ENCODE measurements around the gene PPP4R2. TPM values are rescaled to one million over a fixed set of nuclear protein-coding genes. Genes with fewer than 3 reads are reported as not detected.

Gene PPP4R2
- total and polyA plus RNA-seq, 2 donors (not counting 3 experiments of a cell fraction or from before 2014, with no cell fraction given) = 6.5 to 74.4 TPM

DNA sequence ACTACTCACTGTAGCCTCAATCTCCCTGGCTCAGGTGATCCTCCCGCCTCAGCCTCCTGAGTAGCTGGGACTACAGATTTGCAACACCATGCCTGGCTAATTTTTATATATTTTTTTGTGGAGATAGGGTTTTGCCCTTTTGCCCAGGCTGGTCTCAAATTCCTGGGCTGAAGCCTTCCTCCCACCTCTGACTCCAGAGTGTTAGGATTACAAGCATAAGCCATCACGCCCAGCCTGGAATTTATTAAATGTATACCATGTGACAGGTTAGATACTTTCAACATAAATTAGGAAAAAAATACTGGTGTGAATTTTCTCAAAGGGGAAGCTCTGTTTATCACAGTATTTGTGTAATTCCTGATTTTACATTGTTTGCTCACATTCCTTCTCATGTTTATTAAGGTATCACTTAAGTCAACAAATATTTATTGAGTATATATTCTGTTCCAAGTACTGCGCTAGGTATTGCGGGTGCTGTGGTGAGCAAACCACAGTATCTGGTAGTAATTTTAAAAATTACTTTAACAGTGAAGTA, 24.8 kb downstream of the PPP4R2 start:
- no TSS peak for BruUV-seq (replicated peaks)
- intact Hi-C loops (cut with micrococcal nuclease) = no loop called here

More for the DNA sequence above, 24.8 kb downstream of the PPP4R2 start:
- DNase-seq (ENCODE audit: low read depth, low spot score) (no peak), FAIRE-seq (no peak)
- Histone ChIP-seq H4K20me1 (replicated peaks; ENCODE audit: control insufficient read depth, extremely low read depth, insufficient read depth, low read length) (peaks cover 41% of the 10 kb centered on the region), H3K36me3 (ENCODE audit: control insufficient read depth in 2 of 2, extremely low read depth in 1 of 2, insufficient read depth in 2 of 2, low read length in 2 of 2) (no peaks in the 10 kb centered on the region), H3K4me2 (ENCODE audit: insufficient read depth, low read length) (no peak overlapping the region), H3K9me1 (replicated peaks; ENCODE audit: control insufficient read depth, extremely low read depth, insufficient read depth, low read length) (no peaks in the 10 kb centered on the region), H3K79me2 (ENCODE audit: control insufficient read depth, insufficient read depth, low read length) (peaks cover 99% of the 10 kb centered on the region), H3K27ac (ENCODE audit: insufficient read depth, low read depth, low read length) (no peak overlapping the region), H3K4me3 (replicated peaks in 1 of 3; ENCODE audit: insufficient read depth in 1 of 3, low read depth in 1 of 3, low read length in 3 of 3) (no peak overlapping the region), H3K9me3 (replicated peaks; ENCODE audit: control insufficient read depth, insufficient read depth, low read length) (no peaks in the 10 kb centered on the region), H2AFZ (ENCODE audit: low read depth, low read length) (no peak overlapping the region), H3K4me1 (ENCODE audit: control insufficient read depth, extremely low read depth, insufficient read depth, low read length) (peaks cover 2% of the 10 kb centered on the region), H3K27me3 (ENCODE audit: control insufficient read depth in 2 of 2, insufficient read depth in 2 of 2, low read length in 2 of 2) (no peaks in the 10 kb centered on the region), H3K9ac (replicated peaks; ENCODE audit: extremely low read depth, insufficient read depth, low read length) (no peak overlapping the region)
- CTCF ChIA-PET = no interaction called here
- no peak for TF ChIP-seq EZH2 (IDR thresholded peaks at IDR 0.05; ENCODE audit: borderline replicate concordance, low read depth, low read length, severe bottlenecking)
- no peak for TF ChIP-seq POLR2AphosphoS5 (IDR thresholded peaks at IDR 0.05; ENCODE audit: insufficient read depth, low read depth, low read length)
- no peak for TF ChIP-seq CTCF (IDR thresholded peaks at IDR 0.05; ENCODE audit: extremely low read depth in 1 of 2, insufficient read depth in 1 of 2, low read depth in 1 of 2, low read length in 2 of 2)
- TF ChIP-seq MYC (IDR thresholded peaks at IDR 0.05; ENCODE audit: low read depth, low read length) = no peak
- TF ChIP-seq FOS (IDR thresholded peaks at IDR 0.05; ENCODE audit: borderline replicate concordance, insufficient read depth, low read length) = no peak
- TF ChIP-seq POLR2A (IDR thresholded peaks at IDR 0.05; ENCODE audit: low read depth, low read length) = no peak
- no peak for TF ChIP-seq GATA2 (IDR thresholded peaks at IDR 0.05; ENCODE audit: insufficient read depth, insufficient read length, low read depth, low read length)
- TF ChIP-seq JUN (IDR thresholded peaks at IDR 0.05; ENCODE audit: borderline replicate concordance, insufficient read depth, insufficient read length, low read depth) = no peak
- TF ChIP-seq, protein P1, sequence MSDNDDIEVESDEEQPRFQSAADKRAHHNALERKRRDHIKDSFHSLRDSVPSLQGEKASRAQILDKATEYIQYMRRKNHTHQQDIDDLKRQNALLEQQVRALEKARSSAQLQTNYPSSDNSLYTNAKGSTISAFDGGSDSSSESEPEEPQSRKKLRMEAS (IDR thresholded peaks at IDR 0.05; ENCODE audit: insufficient read depth, insufficient read length) = no peak
- POLR2A ChIA-PET = no interaction called here
- dilution Hi-C loops (cut with MboI; ENCODE audit: extremely low pct_ligation_motif_present, low sequenced_read_pairs) = no loop called here

Data from endothelial cell of umbilical vein (primary cell).